Endothelial cell of umbilical vein (primary cell): ENCODE results near the gene AGFG2. TPM values are rescaled to one million over a fixed set of nuclear protein-coding genes. Genes with fewer than 3 reads are reported as not detected.

ENCODE experiments used
- BruUV-seq: library from RNA; stranded (reverse); fragments of 400-500 nt; replicated peaks from 2 replicates; lab custom pipeline; 2021; lab: Mats Ljungman, UMichigan
- CTCF ChIA-PET: fragments of 300-600, 350-600 bp; sonication (Branson Sonifier 250); formaldehyde crosslinking; loops from one replicate; lab custom pipeline; 2021; ENCODE audit warnings: antibody characterized with exemption, inconsistent platforms; lab: Charles Lee
- POLR2A ChIA-PET: fragments of 300-600, 350-600 bp; sonication (Branson Sonifier 250); formaldehyde crosslinking; loops from one replicate; lab custom pipeline; 2021; ENCODE audit warnings: antibody characterized with exemption, inconsistent platforms; lab: Charles Lee
- DNase-seq: peaks from one replicate; pipeline ENCODE4 v3.0.0-alpha.2; 2011; ENCODE audit warnings: low read depth, low spot score
- FAIRE-seq: peaks from 2 replicates; lab custom pipeline; 2011; peaks lifted over from hg19 to GRCh38; lab: Jason Lieb, UNC
- H2AFZ ChIP-seq: 2 replicates; pipeline ENCODE4 v1.6.0; 2012; ENCODE audit warnings: low read depth, low read length, control low read depth, inconsistent platforms
- H3K27ac ChIP-seq: 2 replicates; pipeline ENCODE4 v1.5.1; 2011; ENCODE audit warnings: low read depth, mild to moderate bottlenecking, control low read depth, low read length, moderate library complexity; ENCODE audit not compliant: insufficient read depth
- H3K27me3 ChIP-seq, 2 experiments: 2 replicates each; pipeline versions ENCODE4 v1.6.0 to v1.6.1; 2011; ENCODE audit warnings: low read length in 2 of 2, mixed read lengths in 1 of 2; ENCODE audit not compliant: control insufficient read depth in 2 of 2, insufficient read depth in 2 of 2
- H3K36me3 ChIP-seq, 2 experiments: 2 replicates in 1 of 2; 3 replicates in 1 of 2; pipeline ENCODE4 v1.5.1; 2011; ENCODE audit warnings: low read length in 2 of 2, mild to moderate bottlenecking in 1 of 2, moderate library complexity in 1 of 2; ENCODE audit not compliant: control insufficient read depth in 2 of 2, insufficient read depth in 2 of 2; ENCODE audit errors: extremely low read depth in 1 of 2
- H3K4me1 ChIP-seq: 3 replicates; pipeline ENCODE4 v1.5.1; 2011; ENCODE audit warnings: mild to moderate bottlenecking, low read length; ENCODE audit not compliant: control insufficient read depth, insufficient read depth; ENCODE audit errors: extremely low read depth
- H3K4me2 ChIP-seq: 2 replicates; pipeline ENCODE4 v1.6.1; 2011; ENCODE audit warnings: low read length, control low read depth, mixed read lengths; ENCODE audit not compliant: insufficient read depth
- H3K4me3 ChIP-seq, 3 experiments: fragments of 200-600 bp in 1 of 3; sonication (generic), shearing (Covaris generic) in 1 of 3; replicated peaks in 1 of 3; 2 replicates each; pipeline ENCODE4 v1.5.1; 2011 to 2016; ENCODE audit warnings: control low read depth in 3 of 3, low read length in 3 of 3, mild to moderate bottlenecking in 2 of 3, inconsistent platforms in 1 of 3, low read depth in 1 of 3, moderate library complexity in 1 of 3; ENCODE audit not compliant: insufficient read depth in 1 of 3
- H3K79me2 ChIP-seq: 2 replicates; pipeline ENCODE4 v1.6.0; 2012; ENCODE audit warnings: low read length, inconsistent platforms; ENCODE audit not compliant: control insufficient read depth, insufficient read depth
- H3K9ac ChIP-seq: replicated peaks from 2 replicates; pipeline ENCODE3; 2011; ENCODE audit warnings: low read length, control low read depth; ENCODE audit not compliant: insufficient read depth; ENCODE audit errors: extremely low read depth
- H3K9me1 ChIP-seq: replicated peaks from 3 replicates; pipeline ENCODE4 v1.6.0; 2011; ENCODE audit warnings: mild to moderate bottlenecking, low read length; ENCODE audit not compliant: control insufficient read depth, insufficient read depth; ENCODE audit errors: extremely low read depth
- H3K9me3 ChIP-seq: replicated peaks from 2 replicates; pipeline ENCODE4 v1.5.1; 2012; ENCODE audit warnings: low read length, inconsistent platforms; ENCODE audit not compliant: control insufficient read depth, insufficient read depth
- H4K20me1 ChIP-seq: replicated peaks from 2 replicates; pipeline ENCODE3; 2011; ENCODE audit warnings: mild to moderate bottlenecking, low read length; ENCODE audit not compliant: control insufficient read depth, insufficient read depth; ENCODE audit errors: extremely low read depth
- CTCF ChIP-seq, 2 donors: IDR thresholded peaks; 1 replicate in 1 of 2; 2 replicates in 1 of 2; pipeline ENCODE4 v1.5.1; 2011; ENCODE audit warnings: low read length in 2 of 2, mild to moderate bottlenecking in 2 of 2, moderate library complexity in 2 of 2, control low read depth in 1 of 2, inconsistent platforms in 1 of 2, low read depth in 1 of 2; ENCODE audit not compliant: insufficient read depth in 1 of 2; ENCODE audit errors: extremely low read depth in 1 of 2
- EZH2 ChIP-seq: IDR thresholded peaks from 2 replicates; pipeline ENCODE4 v1.6.1; 2012; ENCODE audit warnings: borderline replicate concordance, low read depth, mild to moderate bottlenecking, moderate library complexity, low read length, inconsistent platforms; ENCODE audit not compliant: severe bottlenecking
- JUN ChIP-seq: IDR thresholded peaks from 2 replicates; pipeline ENCODE4 v1.6.1; 2011; ENCODE audit warnings: borderline replicate concordance, low read depth; ENCODE audit not compliant: insufficient read length, insufficient read depth
- MAX ChIP-seq: IDR thresholded peaks from 2 replicates; pipeline ENCODE4 v1.6.1; 2011; ENCODE audit not compliant: insufficient read depth, insufficient read length
- POLR2A ChIP-seq: IDR thresholded peaks from 2 replicates; pipeline ENCODE4 v1.6.1; 2012; ENCODE audit warnings: low read depth, mild to moderate bottlenecking, control low read depth, low read length
- POLR2AphosphoS5 ChIP-seq: IDR thresholded peaks from 2 replicates; pipeline ENCODE4 v1.6.1; 2012; ENCODE audit warnings: low read depth, mild to moderate bottlenecking, control low read depth, low read length, moderate library complexity; ENCODE audit not compliant: insufficient read depth
- dilution Hi-C: fragments of 300-500 bp; cut with MboI; formaldehyde crosslinking; loops from one replicate; pipeline ENCODE4 v1.15.0; 2019; ENCODE audit warnings: low sequenced_read_pairs; ENCODE audit not compliant: extremely low pct_ligation_motif_present
- intact Hi-C: fragments of 100-400 bp; cut with micrococcal nuclease; formaldehyde crosslinking; loops from one replicate; pipeline ENCODE4 v1.10.0; 2022
- polyA plus RNA-seq, 4 experiments: library from polyadenylated mRNA; depleted of rRNA in 3 of 4; stranded (reverse) in 3 of 4; unstranded in 1 of 4; fragments of >200 nt; gene quantifications; 2 replicates each; pipeline versions ENCODE4 v1.2.1 to v1.2.3, GENCODE V29; 2011 to 2012; ENCODE audit warnings: missing spikeins in 1 of 4
- total RNA-seq: library from RNA; stranded (reverse); gene quantifications from 2 replicates; pipeline ENCODE4 v1.2.3, GENCODE V29; 2021

Gene AGFG2
- total and polyA plus RNA-seq, 2 donors (not counting 3 experiments of a cell fraction or from before 2014, with no cell fraction given) = 33.6 to 44.6 TPM

- H3K9ac ChIP-seq = no peak overlapping the region
- H3K4me3 ChIP-seq = no peak overlapping the region
- intact Hi-C loops (no loop called here), dilution Hi-C loops (no loop called here)
- no peak overlapping the region for H3K27ac ChIP-seq
- POLR2A ChIA-PET = no interaction called here
- H3K4me1 ChIP-seq = peaks cover 6% of the 10 kb centered on the region
- BruUV-seq = no TSS peak
- FAIRE-seq (no peak), DNase-seq (no peak)
- CTCF ChIA-PET = interaction anchor here (1.2 to 3.2 kb wide), 12 partner anchors 8 to 162 kb away, joined by 3 to 34 read pairs (median 5); partner anchors contain the start of gene AGFG2
- H3K9me3 ChIP-seq = no peaks in the 10 kb centered on the region
- H3K9me1 ChIP-seq = no peaks in the 10 kb centered on the region
- H3K79me2 ChIP-seq = no peaks in the 10 kb centered on the region
- H3K27me3 ChIP-seq = no peaks in the 10 kb centered on the region
- no peaks in the 10 kb centered on the region for H4K20me1 ChIP-seq
- TF ChIP-seq POLR2A (no peak), EZH2 (no peak)
- no peak overlapping the region for H3K4me2 ChIP-seq
- no peak overlapping the region for H2AFZ ChIP-seq
- peaks cover 0 to 24% of the 10 kb centered on the region in 2 experiments for H3K36me3 ChIP-seq
Measured at GRCh38 chr7:100563100-100563564, 24.1 kb downstream of the AGFG2 start.

GRCh38 chr7:100563809-100564400 lies 24.9 kb downstream of the AGFG2 start:
- dilution Hi-C loops = no loop called here

More at GRCh38 chr7:100563809-100564400, 24.9 kb downstream of the AGFG2 start:
- H2AFZ ChIP-seq = no peak overlapping the region
- H3K27me3 ChIP-seq = no peaks in the 10 kb centered on the region
- H3K9me1 ChIP-seq = no peaks in the 10 kb centered on the region
- no peak overlapping the region for H3K4me2 ChIP-seq
- no TSS peak for BruUV-seq
- intact Hi-C loops = loop anchor here (1.0 kb wide), 2 partner anchors 24 to 127 kb away; no protein-coding TSS in a partner anchor
- H4K20me1 ChIP-seq = no peaks in the 10 kb centered on the region
- H3K4me1 ChIP-seq = peaks cover 2% of the 10 kb centered on the region
- CTCF ChIA-PET = interaction anchor here (0.7 to 3.2 kb wide), 22 partner anchors 8 to 289 kb away, joined by 3 to 34 read pairs (median 4); partner anchors contain the start of genes AGFG2, FBXO24 and SLC12A9
- peak; percentile 83 for FAIRE-seq
- no peaks in the 10 kb centered on the region for H3K9me3 ChIP-seq
- TF ChIP-seq JUN (no peak), CTCF (IDR thresholded peaks at IDR 0.05; ENCODE audit: extremely low read depth in 1 of 2, insufficient read depth in 1 of 2, low read depth in 1 of 2, low read length in 2 of 2) (peak; percentile 90 to 94), MAX (no peak), POLR2AphosphoS5 (no peak)
- peaks cover 0 to 24% of the 10 kb centered on the region in 2 experiments for H3K36me3 ChIP-seq
- no peak overlapping the region for H3K27ac ChIP-seq
- DNase-seq = peak; percentile 53
- H3K4me3 ChIP-seq = no peak overlapping the region
- H3K9ac ChIP-seq = no peak overlapping the region
- no peaks in the 10 kb centered on the region for H3K79me2 ChIP-seq
- POLR2A ChIA-PET = no interaction called here
